Medulla oblongata (tissue), 1 donor: ENCODE data around the gene SPRED1.

ENCODE experiments used
- DNase-seq: peaks from one replicate; pipeline ENCODE4 v3.0.0-alpha.2; 2015; ENCODE audit errors: extremely low spot score

The SPRED1 gene

DNA sequence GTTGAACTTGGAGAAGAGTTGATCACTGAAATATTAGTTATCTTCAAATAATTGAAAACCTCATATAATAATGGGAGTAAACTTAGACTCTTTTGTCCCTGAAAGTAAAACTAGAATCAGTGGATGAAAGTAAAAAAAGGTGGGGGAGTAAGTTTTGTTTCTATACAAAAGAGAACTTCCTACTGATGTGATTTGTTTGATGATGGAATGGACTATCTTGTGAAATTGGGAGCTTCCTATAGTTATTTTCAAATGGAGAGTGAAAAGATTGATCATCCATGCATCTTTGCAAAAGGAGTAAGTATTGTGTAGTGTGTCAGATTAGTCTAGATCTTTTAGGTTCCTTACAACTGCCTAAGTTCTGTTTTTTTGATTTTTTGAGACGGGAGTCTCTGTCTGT is 28.4 kb downstream of the SPRED1 start:
- no peak for DNase-seq

DNA sequence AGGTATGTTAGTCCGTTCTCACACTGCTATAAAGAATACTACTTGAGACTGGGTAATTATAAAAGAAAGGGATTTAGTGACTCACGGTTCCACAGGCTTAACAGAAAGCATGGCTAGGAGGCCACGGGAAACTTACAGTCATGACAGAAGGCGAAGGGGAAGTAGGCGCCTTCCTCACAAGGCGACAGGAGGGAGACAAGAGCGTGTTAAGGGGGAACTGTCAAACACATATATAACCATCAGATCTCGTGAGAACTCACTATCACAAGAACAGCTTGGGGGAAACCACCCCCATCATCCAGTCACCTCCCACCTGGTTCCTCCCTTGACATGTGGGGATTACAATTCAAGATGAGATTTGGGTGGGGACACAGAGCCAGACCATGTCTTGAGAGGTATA is 30.4 kb downstream of the SPRED1 start:
- no peak for DNase-seq

DNA sequence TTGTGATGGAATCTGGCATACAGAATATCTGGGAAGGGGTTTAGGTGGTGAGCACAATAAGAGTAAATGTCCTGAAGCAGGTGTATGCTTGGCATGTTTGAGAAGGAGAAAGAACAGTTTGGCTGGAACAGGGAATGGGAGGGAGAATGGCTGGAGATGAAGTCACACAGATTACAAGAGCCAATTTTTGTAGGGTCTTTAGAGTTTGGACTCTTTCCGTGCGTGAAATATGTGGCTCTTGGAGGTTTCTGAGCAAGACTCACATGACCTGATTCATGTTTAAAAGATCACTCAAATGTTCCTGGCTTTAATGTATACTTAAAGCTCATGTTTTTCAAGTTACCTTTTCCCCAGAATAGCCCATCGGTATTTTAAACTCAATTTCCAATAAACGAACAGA is 32.8 kb downstream of the SPRED1 start:
- no peak for DNase-seq

DNA sequence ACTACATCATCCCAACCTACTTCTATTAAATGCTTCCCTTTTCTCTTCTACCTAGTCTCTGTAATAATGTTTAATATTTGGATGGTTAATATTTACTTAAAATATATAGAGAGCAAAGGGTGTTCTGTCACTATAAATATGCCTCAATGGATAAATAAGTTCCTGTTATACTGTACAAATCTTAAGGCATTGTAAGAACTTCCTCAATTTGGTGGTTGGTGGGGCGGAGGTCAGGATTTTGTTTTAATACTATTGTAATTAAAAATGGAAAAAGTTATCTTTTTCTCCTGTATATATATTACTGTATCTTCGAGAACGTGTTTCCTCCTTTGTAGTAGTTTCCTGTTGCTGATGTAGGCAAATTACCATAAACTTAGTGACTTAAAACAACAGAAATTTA is 41.5 kb downstream of the SPRED1 start:
- DNase-seq, result no peak

DNA sequence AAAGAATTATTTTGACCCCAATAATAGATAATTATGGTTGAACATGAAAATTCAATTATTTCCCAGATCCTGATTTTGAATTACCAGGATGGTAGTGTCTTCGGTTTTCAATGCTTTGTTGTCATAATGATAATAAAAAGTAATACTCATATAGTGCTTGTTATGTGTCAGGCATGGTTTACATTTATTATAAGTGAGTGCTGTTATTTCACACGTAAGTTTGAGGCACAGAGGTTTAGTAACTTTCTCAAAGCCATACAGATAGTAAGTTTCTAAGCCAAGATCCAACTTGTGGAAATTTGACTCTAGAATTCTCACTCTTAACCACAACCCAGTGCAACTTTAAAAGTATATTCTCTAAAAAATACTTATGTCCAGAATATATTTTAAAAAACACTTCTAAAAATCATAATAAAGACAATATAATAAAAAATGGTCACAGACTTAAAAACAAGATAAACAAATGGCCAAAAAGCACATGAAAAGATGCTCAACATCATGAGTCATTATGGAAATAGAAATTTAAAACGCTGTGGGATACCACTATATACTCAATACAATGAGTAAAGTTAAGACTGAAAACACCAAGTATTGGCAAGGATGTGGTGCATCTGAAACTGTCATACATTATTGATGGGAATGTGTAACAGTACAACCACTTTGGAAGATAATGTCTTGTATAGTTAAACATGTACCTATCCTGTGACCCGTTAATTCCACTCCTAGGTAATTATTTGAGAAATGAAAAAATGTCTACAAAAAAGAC is 45.2 kb downstream of the SPRED1 start:
- DNase-seq, result no peak

DNA sequence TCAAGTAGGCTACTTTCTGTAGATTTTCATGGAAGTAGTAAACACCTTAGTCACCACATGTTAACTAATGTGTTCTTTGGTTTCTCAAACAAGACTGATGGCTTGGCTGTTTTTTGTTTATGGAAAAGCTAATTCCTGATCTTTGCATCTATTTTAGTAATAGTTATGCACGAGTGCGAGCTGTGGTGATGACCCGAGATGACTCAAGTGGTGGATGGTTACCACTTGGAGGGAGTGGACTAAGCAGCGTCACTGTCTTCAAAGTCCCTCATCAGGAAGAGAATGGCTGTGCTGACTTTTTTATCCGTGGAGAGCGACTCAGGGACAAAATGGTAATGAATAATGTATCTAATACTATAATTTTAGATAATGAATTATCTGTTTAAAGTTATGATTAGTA is 46.6 kb downstream of the SPRED1 start:
- no peak for DNase-seq

DNA sequence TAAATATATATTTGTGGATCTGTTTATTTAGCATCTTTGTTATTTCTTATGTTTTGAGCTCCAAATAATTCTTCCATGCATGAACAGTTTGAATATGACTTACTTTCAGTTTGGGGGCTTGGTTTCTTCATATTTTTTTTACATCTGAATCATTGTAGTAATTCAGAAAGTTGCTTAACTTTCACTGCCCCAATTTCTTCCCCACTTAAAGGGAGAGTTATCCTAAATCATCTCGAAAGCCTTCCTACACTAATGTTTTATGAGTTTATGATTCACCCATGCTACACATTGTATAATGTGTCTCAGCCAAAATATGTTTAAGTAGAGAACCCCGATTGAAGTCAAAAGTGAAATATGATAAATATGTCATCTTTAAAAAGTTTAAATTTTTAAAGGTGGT is 47.8 kb downstream of the SPRED1 start:
- no peak for DNase-seq

DNA sequence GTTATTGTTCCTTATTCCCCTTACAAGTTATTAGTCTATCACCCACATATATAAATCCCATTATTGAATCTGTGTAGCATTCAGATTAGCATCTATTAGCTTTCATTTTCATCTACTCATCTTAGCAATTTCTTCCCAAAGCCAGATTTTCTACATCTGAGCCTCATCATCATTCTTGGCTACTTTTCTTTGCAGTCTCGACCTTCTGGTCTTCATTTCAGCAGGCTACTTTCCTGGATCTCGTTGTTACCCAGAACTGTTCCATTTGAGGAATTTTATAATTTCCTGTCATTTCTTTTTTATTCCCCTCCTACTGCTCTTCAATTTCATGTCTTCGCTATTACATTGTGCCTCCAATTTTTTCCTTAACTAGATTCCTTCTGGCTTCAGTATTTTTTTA is 51.8 kb downstream of the SPRED1 start:
- DNase-seq, result no peak

DNA sequence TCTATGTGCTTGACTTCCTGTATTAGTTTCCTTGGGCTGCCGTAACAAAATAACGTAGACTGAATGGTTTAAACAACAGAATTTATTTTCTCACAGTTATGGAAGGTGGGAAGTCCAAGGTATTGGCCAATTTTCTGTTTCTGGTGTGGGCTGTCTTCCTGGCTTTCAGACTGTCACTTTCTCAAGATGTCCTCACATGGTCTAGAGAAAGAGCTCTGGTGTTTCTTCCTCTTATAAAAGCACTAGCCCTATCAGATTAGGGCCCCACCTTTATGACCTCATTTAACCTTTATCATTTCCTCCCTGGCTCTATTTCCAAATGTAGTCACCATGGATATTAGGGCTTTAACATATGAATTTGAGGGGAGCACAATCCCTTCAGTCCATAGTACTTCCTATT is 54.6 kb downstream of the SPRED1 start:
- DNase-seq, result no peak

DNA sequence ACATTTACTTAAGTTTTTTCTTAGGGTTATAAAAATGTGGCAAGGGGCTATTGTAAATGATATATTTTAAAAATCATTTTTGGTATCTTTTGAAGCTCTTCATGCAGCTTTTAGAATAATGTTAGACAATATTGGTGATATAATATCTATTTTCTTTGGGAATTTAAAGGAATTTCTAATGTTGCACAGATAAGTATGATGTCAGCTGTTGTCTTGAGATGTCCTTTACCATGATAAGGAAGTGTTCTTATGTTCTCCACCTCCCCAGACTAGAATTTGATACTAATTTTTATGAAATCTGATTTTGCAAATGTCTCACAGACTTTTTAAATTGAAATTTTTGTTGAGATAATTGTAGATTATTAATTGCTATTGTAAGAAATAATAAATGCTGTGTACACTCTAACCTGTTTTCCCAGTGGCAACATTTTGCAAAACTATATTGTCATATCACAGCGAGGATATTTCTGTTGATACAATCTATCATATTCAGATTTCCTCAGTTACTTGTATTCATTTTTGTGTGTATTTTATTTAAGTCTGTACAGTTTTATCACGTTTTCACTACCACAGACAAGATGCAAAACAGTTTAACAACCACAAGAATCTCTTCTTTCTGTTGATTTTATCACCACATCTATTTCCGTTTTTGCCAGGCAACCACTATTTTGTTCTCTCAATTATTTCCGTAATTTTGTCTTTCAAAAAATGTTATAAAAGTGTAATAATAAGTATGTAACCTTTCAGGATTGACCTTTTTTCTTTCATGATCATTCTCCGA is 55.4 kb downstream of the SPRED1 start:
- no peak for DNase-seq

DNA sequence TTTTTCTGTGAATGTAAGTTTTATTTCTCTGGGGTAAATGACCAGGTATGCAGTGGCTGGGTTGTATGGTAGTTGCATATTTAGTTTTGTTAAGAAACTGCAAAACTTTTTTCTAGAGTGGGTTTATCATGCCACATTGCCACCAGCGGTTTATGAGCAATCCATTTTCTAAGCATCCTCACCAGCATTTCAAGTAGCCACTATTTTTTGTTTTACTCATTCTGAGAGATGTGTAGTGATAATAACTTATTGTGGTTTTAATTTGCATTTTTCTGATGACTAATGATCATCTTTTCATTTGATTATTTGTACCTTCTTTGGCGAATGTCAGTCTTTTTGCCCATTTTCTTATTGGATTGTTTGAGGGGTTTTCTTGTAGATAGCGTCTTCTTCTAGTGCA is 56.2 kb downstream of the SPRED1 start:
- DNase-seq, result no peak

DNA sequence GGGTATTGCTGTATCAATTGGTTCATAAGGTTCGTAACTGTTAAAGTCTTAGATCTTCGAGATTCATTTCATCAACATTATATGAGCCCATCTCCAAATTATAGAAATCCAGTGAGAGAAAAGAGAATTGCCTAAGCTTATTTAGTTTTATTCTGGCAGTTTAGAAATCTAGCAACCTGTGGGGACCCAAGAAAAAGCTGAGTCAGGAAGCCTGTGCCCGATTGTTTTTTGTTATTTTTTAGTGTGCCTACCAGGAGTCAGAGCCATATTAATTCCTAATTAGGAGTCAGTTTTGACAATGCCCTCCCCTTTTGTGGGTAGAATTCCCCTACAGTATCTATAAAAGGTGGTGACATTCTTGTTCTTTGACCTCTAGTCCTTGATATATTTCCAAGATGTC is 59.6 kb downstream of the SPRED1 start:
- DNase-seq, result no peak

DNA sequence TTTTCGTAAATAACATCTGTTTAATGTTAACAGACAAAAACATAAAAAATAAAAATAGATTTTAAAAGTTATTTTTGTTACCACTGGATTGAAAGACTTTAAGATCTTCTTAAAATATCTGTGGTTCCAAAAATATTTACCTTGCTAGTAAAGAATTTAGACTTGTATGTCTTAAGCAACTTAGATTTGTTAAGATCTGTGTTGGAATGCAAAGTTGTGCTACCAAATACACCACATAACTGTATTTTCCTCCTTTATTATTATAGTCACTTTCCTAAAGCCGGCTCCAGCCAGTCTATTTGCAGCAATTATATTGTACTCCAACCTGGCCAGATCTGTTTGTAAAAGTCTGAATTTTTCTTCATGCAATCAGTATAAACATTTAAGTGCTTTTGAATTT is 63.7 kb downstream of the SPRED1 start:
- no peak for DNase-seq

DNA sequence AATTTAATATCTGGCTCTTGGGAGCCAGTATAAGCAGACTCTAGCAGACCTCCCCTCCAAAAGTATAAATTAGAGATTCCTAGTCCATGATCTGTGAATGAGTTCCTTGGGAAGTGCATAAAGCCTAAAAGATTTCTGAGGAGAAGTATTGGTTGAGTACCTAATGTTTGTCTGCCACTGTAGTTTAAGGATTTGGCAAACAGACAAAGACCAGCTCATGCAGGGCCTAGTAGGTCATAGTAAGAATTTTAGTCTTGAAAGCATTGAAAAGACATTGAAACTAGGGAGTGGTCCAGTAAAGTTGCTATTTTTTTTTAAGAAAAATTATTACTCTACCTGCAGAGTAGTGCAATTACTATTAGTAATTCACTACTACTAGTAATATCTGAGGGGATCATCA is 67.5 kb downstream of the SPRED1 start:
- no peak for DNase-seq

DNA sequence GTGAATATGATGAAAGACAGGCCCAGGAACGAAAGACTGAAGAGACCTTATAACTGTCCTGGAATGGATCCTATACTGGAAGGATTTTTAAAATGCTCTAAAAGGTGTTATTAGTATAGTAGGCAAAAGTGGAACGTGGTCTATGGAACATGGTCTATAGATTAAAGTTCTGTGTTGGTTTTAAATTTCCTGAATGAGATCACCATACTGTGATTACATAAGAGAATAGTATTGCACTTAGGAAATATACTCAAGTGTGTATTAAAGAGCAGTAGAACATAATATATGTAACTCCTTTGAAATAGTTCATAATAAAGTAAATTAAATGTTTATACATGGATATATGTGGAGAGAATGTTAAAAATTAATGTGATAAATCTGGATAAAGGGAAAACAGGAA is 68.2 kb downstream of the SPRED1 start:
- DNase-seq, result no peak

DNA sequence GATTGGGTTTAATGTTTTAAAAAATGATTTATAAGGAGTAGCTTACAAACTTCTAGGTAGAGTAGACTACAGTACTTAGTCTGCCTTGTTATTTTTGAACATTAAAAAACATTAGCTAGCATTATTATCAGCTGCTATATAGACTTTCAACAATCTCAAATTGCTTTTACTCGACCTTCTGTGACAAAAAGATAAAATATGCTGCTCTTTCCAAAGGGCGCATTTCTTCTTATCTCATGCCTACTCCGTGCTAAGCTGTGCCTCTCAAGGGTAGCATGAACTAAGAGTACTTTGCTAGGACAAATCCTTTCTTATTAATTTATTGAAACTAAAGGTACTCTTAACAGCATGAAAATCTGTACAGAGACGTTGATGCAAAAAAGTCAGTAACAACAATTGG is 71.3 kb downstream of the SPRED1 start:
- no peak for DNase-seq

DNA sequence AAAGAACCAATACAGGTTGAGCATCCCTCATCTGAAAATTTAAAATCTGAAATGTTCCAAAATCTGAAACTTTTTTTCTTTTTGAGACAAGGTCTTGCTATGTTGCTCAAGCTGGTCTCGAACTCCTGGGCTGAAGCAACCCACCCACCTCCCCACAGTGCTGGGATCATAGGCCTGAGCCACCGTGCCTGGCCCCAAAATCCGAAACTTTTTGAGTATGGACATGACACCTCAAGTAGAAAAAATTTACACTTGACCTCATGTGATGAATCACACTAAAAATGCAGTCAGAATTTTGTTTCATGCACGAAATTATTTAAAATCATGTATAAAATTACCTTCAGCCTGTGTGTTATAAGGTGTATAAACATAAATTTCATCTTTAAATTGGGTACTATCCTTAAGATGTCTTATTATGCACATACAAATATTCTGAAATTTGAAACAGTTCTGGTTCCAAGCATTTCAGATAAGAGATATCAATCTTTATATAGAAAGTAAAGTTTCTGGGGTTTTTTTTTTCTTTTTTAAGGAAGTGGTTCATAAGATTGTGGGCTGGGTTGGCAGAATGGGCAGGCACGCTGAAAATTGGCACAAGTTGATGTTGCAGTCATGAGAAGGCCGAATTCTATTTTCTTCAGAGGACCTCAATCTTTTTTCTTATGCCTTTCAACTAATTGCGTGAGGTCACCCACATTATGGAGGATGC is 72.5 kb downstream of the SPRED1 start:
- DNase-seq, result no peak

DNA sequence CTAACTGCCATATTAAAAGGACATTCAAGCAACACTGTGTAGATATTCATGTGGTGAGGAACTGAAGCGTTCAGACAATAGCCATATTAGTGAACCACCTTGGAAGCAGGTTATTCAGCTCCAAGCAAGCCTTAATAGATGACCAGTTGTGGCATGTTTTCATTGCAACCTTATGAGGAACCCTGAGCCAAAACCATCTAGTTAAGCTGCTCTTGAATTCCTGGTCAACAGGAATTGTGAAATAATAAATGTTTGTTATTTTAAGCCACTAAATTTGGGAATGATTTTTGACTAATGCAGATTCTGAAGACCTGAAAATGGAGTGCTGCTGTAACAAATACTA is 73.0 kb downstream of the SPRED1 start:
- DNase-seq, result no peak

DNA sequence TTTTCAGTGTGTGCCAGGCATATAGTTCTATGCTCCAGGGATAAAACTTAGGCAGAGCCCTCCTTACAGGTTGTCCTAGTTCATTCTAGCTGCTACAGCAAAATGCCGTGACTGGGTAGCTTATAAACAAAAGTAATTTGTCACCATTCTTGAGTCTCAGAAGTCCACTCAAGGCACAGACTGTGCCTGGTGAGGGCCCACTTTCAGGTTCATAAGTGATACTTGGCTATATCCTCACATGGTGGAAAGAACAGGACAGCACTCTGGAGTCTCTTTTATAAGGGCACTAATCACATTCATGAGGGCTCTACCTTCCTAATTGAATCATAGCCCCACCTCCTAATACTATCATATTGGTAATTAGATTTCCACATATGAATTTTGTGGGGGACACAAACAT is 80.1 kb downstream of the SPRED1 start:
- DNase-seq, result no peak

DNA sequence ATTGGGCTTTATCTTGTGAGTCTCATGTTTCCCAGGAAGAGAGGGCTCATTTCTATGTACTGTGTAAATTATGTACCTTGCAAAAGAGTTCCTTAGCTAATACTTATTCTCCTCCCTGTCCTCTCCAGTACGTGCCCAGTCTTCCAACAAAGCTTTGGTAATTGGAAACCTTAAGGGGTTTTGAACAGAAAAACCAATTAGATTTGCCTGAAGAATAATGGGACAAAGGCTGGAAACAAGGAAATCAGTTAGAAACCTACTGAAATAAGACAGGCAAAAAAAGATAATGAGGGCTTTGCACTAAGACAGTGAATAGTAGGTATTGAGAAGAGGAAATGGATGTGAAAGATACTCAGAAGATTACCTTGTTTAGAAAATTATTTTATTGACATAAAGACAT is 82.5 kb downstream of the SPRED1 start:
- DNase-seq, result no peak

DNA sequence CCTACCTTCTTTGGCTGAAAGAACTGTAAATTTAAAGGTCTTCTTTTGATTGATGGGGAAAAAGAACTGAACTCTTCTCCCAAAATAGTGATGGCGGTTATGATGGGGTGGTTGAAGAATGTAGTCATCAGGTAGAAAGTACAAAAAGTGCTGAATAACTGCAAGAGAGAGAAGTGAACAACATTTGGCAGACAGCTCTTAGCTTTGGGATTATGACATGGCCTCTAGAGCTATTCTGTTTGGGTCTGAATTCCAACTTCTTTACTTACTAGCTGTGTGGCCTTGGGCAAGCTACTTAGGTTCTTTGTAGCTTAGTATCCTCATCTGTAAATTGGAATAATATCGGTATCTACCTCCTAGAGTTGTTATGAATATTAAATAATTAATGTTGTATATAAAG is 91.7 kb downstream of the SPRED1 start:
- DNase-seq, result no peak

DNA sequence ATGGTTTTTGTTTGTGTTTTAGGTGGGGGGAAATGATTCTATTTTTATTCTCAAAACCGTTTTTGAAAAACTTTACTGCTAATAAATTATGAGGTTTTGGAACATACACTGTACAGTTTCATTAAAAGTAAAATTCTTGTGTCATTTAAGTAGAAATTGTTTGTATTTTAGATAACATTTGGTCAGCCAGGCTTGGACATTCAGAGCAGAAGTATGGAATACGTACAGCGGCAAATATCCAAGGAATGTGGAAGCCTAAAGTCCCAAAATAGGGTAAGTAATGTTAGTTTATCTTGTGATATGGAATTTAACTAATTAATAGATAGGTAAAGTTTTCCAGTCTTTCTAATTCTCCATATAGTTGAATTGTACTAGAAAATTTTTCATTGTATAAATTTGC is 96.6 kb downstream of the SPRED1 start:
- DNase-seq, result no peak

DNA sequence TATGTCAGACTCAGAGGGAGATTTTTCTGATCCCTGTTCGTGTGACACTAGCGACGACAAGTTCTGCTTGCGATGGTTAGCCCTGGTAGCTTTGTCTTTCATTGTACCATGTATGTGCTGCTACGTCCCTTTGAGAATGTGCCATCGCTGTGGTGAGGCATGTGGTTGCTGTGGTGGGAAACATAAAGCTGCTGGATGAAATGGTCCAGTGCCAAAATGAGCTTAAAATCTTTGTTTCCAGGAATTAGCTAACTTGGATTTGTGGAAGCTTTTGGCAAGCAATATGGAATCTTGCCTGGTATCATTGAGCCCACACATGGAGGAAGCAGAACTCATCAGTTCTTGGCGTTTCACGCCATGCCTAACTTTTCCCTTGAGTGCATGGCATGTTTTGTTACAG is 98.8 kb downstream of the SPRED1 start:
- DNase-seq, result no peak
